NCI-H2171 treated with DMSO at 0.1 percent for 48 hours (cell line): Measurements from ENCODE around the gene DIS3L2.
"Not testable (repeated sequence)": the region's sequence is repeated elsewhere in the genome, so short reads cannot be mapped to it uniquely, and the experiment has no call there.

Source experiments
- DNase-seq: peaks from one replicate; lab custom pipeline; 2025; lab: John Stamatoyannopoulos, UW

The DIS3L2 gene

DNA sequence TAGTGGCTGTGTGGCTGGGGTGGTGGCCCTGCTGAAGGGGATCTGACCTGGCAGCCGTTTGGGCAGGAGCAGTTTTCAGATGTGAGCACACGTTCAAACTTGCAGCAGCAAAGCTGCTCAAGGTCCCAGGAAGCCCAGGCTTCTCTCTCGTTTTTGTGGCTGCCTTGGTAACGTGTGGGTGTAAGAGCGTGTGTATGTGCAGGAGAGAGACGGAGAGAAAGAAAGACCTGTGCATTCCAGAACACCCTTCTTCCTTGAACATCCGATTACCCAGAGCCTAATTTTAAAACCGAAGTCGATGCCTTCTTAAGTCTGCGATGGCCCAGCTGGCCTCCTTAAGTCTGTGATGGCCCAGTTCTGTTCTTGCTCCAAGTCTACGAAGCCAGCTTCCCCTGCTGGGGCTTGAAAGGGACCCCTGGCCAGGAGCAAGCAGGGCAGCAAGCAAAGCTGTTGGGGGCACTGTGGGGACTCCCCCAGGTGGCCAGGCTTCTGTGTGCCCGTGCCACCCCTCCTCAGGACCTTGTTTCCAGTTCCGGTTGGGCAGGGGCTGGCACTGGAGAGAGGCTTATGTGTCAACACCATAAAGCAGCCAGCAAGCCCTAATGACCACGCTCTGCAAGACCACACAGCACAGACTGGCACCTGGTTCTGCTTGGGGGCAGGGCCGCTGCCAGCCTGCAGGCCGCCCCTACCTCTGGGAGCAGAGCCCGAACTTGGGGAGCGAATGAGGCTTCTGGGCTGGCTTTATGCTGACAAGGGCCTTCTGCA is 361.2 kb downstream of the DIS3L2 start:
- DNase-seq, result no peak

DNA sequence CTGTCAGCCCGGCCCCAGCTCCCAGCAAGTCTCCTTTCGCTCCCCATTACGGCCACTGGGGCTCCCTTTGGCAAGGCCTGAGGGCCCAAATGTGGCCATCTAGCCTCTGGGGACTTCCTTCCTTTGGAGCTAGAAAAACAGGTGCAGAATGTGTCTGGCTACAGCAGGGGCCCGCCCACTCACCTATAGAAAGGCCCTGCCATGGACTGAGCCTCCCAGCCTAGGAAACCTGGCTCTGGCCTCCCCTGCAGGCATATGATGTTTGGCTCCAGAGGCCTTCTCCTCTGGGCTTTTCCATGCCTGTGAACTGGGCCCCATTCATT is 361.8 kb downstream of the DIS3L2 start:
- DNase-seq, result no peak

DNA sequence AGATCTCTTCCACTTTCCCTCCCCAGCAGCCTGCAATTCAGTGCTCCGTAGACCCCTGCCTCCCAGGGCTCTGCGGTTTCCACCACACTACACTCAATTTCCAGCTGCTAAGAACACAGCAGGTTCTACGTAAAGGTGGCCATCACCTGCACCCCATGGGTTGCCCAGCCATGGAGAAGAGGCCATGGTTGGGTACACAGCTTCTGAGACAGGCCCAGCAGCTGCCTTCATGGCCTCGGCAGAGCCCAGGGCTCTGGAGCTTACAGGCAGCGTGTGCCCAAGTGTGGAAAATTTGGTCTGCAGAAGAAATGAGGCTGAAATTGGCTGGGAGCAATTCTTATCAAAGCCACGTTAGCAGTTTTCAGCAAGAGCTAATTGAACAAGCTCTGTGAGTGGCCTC is 362.5 kb downstream of the DIS3L2 start:
- not testable (repeated sequence) for DNase-seq

GRCh38 chr2:232324778-232325177 is 363.3 kb downstream of the DIS3L2 start:
- DNase-seq, result no peak

- no peak for DNase-seq
Observed at GRCh38 chr2:232325324-232326273, 364.1 kb downstream of the DIS3L2 start.

DNA sequence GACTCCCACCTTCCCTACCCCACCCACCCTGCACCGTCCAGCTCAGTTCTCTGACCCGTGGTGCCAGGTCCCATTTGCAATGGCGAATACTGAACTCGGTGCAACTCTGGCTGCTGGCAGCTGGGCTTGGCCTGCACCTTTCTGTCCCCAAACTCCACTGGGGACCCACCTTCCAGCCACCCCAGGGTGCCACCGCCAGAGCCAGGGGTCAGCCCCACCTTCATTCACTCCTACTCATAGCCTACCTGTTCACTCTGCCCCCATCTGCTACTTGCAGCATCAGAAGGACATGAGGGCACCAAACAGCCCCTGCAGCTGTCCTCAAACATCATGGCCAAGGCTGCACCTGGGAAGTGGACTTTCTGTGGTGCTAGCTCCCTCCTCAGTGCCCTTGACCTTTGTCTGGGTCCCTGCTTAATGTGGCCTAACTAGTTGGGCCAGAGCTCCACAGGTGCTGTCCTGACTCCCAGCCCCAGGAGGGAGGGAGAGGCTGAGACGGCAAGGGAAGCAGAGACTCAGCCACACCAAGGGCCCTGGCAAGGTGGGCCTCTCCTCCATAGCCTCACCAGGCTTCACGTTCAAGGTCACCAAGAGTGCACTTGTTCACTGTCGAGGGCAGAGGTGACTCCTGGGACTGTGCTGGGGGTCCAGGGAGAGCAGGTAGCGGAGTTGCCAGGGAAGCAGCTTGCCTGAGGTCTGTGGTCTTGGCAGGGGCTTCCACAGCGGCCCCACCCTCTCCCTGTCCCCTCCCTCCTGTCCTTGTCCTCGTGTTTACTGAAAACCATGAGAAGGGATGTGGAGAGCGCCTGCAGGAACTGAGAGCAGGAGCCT is 365.0 kb downstream of the DIS3L2 start:
- not testable (repeated sequence) for DNase-seq

DNA sequence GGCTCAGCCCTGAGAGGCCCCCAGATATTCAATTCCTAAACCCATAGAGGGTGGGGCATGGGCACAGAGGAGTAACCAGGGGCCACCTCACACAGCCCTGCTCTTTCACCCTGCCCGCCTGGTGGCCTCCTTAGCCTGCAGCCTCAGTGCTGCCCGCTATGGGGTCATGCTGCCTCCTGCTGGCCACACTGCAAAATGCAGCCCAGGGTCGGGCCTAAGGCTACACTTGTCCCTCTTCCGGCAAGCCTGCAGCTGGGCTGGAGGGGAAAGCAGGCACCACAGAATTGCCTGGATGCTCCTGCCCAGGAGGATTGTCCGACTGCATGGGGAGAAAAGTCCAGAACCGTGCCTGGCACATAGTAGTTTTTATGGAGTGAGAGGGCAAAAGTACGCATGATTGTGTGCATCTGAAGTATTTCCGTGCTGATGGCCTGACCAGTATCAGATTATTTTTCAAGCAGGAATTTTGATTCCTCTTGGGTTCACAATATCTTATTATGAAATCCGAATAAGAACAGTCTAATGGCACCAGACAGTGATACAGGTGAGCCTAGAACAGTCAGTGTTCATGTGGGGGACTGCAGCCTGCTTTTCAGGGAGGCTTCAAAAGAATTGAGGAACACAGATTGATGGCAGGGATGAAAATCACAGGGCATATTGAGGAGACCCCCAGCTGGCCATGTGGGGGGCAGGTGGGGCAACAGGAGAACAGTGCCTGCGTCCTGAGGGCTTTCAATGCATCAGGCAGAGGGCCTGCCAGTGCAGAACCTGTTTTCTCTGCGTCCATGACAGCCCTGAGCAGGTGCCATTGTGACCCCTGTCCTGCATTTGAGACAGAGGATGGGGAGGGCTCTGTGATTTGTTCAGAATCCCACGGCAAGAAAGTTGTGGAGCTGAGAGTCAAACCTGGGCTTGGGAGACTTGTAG is 365.9 kb downstream of the DIS3L2 start:
- no peak for DNase-seq

GRCh38 chr2:232328032-232328422 is 366.5 kb downstream of the DIS3L2 start:
- DNase-seq, result peak; percentile 43

DNA sequence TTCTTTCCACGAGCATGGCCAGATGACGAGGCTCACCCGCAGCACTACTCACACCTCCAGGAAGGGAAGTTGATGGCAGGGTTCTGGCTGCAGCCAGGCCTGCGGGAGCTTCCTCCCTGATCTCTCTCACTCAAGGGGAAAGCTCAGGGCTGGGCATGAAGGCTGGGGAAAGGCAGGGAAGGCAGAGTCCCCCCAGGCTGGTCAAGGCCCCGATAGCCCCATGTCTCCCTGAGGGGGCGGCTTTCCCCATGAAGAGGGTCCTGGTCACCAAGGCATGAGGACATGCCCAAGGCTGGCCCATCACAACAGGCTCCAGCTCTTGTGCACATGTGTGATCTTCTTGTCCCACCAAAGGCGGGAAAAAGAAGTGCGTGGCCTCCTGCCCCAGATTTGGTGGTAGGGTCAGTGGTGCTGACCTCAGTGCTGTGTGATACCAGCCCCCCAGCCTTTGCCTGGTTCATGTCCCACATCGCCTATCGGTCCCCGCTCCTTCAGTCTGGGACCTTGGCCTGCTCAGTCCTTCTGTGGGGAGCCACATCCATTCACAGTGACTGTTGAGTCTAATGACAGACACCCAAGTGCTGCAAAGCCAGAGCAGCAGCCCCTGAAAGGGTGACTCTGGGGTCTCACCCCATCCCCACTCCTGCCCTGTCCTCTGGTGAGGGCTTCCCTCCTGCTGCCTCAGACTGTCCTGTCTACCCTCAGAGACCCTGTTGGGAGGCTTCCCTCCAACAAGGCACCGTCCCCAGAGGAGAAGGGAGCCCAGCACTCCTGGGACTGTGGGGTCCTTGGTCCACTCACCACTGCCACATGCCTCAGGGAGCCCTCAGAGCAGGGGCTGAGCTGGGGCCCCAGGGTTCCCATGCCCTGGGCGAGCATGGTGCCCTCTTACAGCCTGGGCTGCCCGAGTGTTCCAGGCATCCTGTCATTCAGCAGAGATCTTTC is 367.3 kb downstream of the DIS3L2 start:
- DNase-seq, result no peak

DNA sequence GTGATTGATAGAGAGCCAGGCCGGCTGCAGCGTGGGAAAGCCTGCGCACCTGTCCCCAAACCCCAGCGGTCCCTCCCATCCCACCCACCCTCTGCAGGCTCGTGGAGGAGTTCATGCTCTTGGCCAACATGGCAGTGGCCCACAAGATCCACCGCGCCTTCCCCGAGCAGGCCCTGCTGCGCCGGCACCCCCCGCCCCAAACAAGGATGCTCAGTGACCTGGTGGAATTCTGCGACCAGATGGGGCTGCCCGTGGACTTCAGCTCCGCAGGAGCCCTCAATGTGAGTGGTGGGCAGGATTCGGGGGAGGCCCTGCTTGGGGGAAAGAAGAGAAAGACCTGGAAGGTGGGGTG is 368.2 kb downstream of the DIS3L2 start:
- DNase-seq, result no peak

- DNase-seq, result no peak
Observed at GRCh38 chr2:232330068-232330999, 368.8 kb downstream of the DIS3L2 start.

- not testable (repeated sequence) for DNase-seq
Observed at GRCh38 chr2:232331061-232331460, 369.5 kb downstream of the DIS3L2 start.

- DNase-seq, result not testable (repeated sequence)
Observed at GRCh38 chr2:232331641-232332040, 370.1 kb downstream of the DIS3L2 start.

DNA sequence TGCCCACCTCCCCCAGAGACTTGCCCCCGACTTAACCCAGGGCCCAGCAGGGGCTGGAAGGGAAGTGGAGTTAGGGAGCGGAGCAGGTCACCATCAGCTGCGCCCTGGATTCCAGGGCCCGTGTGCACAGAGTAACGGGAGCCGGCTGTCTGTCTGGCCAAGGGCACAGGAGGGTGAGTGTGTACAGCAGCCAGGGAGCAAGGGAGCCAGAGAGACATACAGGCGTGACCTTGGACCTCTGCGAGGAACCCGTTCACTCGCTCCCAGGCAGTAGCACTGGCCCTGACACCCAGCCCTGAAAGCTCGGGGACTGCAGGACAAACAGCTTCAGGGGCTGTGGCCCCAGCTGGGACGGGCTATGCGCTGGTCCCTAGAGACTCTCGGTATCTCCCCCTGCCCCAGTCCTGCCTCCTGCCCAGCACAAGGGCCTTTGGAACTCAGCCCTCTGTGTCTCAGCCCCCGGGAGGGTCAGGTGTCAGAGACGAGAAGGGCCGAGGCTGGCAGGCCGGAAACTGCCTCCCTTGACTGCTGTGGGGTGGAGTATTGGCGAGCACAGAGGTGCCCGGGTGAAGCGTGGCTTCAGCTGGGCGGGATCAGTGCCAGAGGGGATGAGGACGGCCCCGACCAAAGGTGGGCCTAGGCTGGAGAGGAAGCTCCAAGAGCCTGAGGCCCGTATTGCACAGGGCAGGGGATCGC is 370.9 kb downstream of the DIS3L2 start:
- DNase-seq, result not testable (repeated sequence)

GRCh38 chr2:232332940-232333259 is 371.4 kb downstream of the DIS3L2 start:
- DNase-seq, result no peak

DNA sequence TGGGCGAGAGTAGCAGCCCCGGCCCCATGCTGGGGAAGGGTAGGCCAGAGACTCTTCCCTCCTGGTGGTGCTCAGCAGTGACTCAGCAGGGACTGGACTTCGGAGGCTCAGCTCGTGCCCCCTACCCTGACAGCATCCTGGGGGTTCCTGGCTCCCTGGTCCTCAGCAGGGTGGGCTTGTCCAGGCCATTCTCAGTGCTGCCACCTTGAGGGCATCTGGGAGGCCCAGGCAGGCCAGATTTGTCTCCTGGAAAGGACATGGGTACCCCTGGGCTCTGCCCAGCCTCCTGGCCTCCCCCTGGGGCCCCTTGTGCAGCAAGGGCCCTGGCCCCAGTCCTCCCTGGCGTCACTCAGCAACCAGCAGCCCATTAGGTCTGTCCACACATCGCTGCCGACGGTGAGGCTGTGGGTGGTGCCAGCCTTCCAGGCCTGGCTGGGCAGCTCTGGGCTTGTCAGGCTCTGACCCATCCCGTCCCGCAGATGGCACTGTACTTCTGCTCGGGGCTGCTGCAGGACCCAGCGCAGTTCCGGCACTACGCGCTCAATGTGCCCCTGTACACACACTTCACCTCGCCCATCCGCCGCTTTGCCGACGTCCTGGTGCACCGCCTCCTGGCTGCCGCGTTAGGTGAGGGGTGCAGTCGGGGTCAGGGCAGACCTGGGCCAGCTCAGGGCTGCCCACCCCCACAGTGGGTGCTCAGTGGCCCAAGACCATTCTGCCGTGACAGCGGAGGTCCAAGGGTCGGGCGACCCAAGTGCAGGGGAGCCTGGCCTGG is 372.0 kb downstream of the DIS3L2 start:
- no peak for DNase-seq

DNA sequence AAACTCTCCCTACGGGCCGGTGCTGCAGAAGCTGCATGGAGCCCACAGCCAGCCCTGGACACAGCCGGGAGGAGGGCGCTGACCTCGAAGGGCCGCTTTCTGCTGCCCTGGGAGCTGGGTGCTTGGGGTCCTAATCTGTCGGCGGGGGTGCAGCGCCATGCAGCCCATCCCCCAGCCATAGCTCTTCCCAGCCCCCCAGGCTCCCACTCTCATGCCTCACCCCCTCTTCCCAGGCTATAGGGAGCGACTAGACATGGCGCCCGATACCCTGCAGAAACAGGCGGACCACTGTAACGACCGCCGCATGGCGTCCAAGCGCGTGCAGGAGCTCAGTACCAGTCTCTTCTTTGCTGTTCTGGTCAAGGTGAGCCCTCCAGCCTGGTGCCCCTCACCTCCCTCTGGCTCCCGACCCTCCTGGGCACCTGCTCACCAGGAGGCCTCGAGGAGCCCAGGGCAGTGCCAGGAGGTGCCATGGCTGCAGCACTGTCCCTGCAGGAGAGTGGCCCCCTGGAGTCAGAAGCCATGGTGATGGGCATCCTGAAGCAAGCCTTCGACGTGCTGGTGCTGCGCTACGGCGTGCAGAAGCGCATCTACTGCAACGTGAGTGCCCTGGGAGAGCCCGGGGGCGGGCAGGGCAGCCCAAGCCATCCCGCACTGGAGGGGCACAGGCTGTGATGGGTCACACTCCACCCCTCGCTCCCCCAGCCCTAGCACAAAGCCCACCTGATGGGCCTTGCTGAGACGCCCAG is 372.8 kb downstream of the DIS3L2 start:
- not testable (repeated sequence) for DNase-seq
